Spleen (tissue), 11 donors: ENCODE results near the gene SPIRE1. TPM values are rescaled to one million over a fixed set of nuclear protein-coding genes. Genes with fewer than 3 reads are reported as not detected.

ENCODE experiments used
- DNase-seq: peaks from one replicate; pipeline ENCODE4 v3.0.0-alpha.2; 2020
- H3K27ac ChIP-seq, 8 donors: fragments of 200-600 bp; sonication (generic) in 7 of 8; 1 replicate in 4 of 8; 2 replicates in 4 of 8; pipeline versions ENCODE4 v1.5.0 to v1.8.0; 2016 to 2021; ENCODE audit warnings: inconsistent platforms in 4 of 8, mild to moderate bottlenecking in 4 of 8, moderate library complexity in 1 of 8
- H3K27me3 ChIP-seq, 7 donors: fragments of 200-600 bp; sonication (generic) in 6 of 7; replicated peaks in 1 of 7; 1 replicate in 4 of 7; 2 replicates in 3 of 7; pipeline versions ENCODE4 v1.5.0 to v1.8.0; 2016 to 2021; ENCODE audit warnings: inconsistent platforms in 3 of 7, mild to moderate bottlenecking in 1 of 7
- H3K36me3 ChIP-seq, 6 donors: fragments of 200-600 bp; sonication (generic) in 5 of 6; 1 replicate in 4 of 6; 2 replicates in 2 of 6; pipeline versions ENCODE4 v1.5.0 to v1.8.0; 2016 to 2021; ENCODE audit warnings: inconsistent platforms in 2 of 6
- H3K4me1 ChIP-seq, 6 donors: fragments of 200-600 bp; sonication (generic) in 5 of 6; 1 replicate in 3 of 6; 2 replicates in 3 of 6; pipeline versions ENCODE4 v1.5.0 to v1.8.0; 2016 to 2021; ENCODE audit warnings: inconsistent platforms in 3 of 6
- H3K4me3 ChIP-seq, 8 donors: fragments of 200-600 bp; sonication (generic) in 7 of 8; 1 replicate in 4 of 8; 2 replicates in 4 of 8; pipeline versions ENCODE4 v1.5.0 to v1.8.0; 2016 to 2021; ENCODE audit warnings: inconsistent platforms in 4 of 8, mild to moderate bottlenecking in 4 of 8, moderate library complexity in 2 of 8
- H3K9me3 ChIP-seq, 8 donors: fragments of 200-600 bp; sonication (generic) in 7 of 8; 1 replicate in 4 of 8; 2 replicates in 4 of 8; pipeline versions ENCODE4 v1.5.0 to v1.8.0; 2016 to 2021; ENCODE audit warnings: inconsistent platforms in 4 of 8
- POLR2A ChIP-seq, 3 donors: fragments of 450-650 bp; IDR thresholded peaks; one replicate each; pipeline ENCODE4 v1.5.1; 2017; ENCODE audit warnings: antibody characterized with exemption in 3 of 3, mild to moderate bottlenecking in 1 of 3
- POLR2AphosphoS5 ChIP-seq, 3 donors: sonication (generic); formaldehyde crosslinking; IDR thresholded peaks; one replicate each; pipeline ENCODE4 v1.5.1; 2017; ENCODE audit warnings: antibody characterized with exemption in 3 of 3
- WGBS, 5 donors: extraction: QIAGEN DNeasy Blood & Tissue Kit in 3 of 5; methylation state at CpG; one replicate each; pipeline versions ENCODE4 v1.1.5 to v1.1.7; 2013 to 2018; 5-methylcytosine and 5-hydroxymethylcytosine counted together
- intact Hi-C: fragments of 100-400 bp; cut with DNase I; formaldehyde crosslinking; loops from one replicate; pipeline ENCODE4 v1.15.0; 2023; ENCODE audit warnings: low total_unique reads
- polyA plus RNA-seq, 3 donors: library from polyadenylated mRNA; stranded (reverse); fragments of 200-250 nt; gene quantifications; one replicate each; pipeline ENCODE4 v1.2.1, GENCODE V29; 2013
- total RNA-seq, 7 donors: library from RNA; depleted of rRNA in 3 of 7; stranded (reverse); fragments of >200 nt in 3 of 7; fragmentation: NEBNext Ultra II Directional in 4 of 7; extraction: Animal tissue kit (Norgen Biotek cat#: 25700) in 4 of 7; gene quantifications; one replicate each; pipeline versions ENCODE4 v1.1.0 to v1.2.1, GENCODE V29; 2016 to 2021
- TF ChIP-seq, protein P1 (sequence below), 11 experiments: fragments of 200-600 bp in 7 of 11; fragments of 450-650 bp in 4 of 11; sonication (generic) in 4 of 11; IDR thresholded peaks in 8 of 11; conservative IDR thresholded peaks in 3 of 11; 1 replicate in 7 of 11; 2 replicates in 4 of 11; pipeline versions ENCODE4 v1.4.0 to v1.8.0; 2016 to 2021; ENCODE audit warnings: antibody characterized with exemption in 11 of 11, inconsistent platforms in 4 of 11, mild to moderate bottlenecking in 1 of 11
- donor health status: healthy with polysubstance abuse.
- donor health status: DM: no; HTN: no; CAD: no; lungs with moderate emphysema.
- donor health status: DM: no; HTN: no; CAD: no.
- donor health status: Bipolar disorder and iron deficiency.
- donor health status: healthy.
- donor health status: DM: no; HTN: no; CAD: no.
- donor health status: DM: yes; HTN: yes; CAD: no.

SPIRE1 gene
- total and polyA plus RNA-seq, 10 donors: 1.4 to 19.4 (median 11.1) TPM

GRCh38 chr18:12604445-12605007, 53.4 kb downstream of the SPIRE1 start:
- Histone ChIP-seq H3K4me3 (no peak overlapping the region), H3K27ac (no peak overlapping the region), H3K4me1 (peaks cover 0 to 17% (median 0%) of the 10 kb centered on the region in 6 donors), H3K36me3 (no peaks in the 10 kb centered on the region), H3K9me3 (no peaks in the 10 kb centered on the region), H3K27me3 (no peaks in the 10 kb centered on the region)
- WGBS, 5 donors: 55 to 67% (median 65%) methylated on average over 3 of the region's 3 CpGs
- TF ChIP-seq POLR2A (IDR thresholded peaks at IDR 0.05): no peak
- TF ChIP-seq, protein P1, sequence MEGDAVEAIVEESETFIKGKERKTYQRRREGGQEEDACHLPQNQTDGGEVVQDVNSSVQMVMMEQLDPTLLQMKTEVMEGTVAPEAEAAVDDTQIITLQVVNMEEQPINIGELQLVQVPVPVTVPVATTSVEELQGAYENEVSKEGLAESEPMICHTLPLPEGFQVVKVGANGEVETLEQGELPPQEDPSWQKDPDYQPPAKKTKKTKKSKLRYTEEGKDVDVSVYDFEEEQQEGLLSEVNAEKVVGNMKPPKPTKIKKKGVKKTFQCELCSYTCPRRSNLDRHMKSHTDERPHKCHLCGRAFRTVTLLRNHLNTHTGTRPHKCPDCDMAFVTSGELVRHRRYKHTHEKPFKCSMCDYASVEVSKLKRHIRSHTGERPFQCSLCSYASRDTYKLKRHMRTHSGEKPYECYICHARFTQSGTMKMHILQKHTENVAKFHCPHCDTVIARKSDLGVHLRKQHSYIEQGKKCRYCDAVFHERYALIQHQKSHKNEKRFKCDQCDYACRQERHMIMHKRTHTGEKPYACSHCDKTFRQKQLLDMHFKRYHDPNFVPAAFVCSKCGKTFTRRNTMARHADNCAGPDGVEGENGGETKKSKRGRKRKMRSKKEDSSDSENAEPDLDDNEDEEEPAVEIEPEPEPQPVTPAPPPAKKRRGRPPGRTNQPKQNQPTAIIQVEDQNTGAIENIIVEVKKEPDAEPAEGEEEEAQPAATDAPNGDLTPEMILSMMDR (IDR thresholded peaks at IDR 0.05 in 8 of 11, conservative IDR thresholded peaks at IDR 0.05 in 3 of 11): no peak
- intact Hi-C loops: no loop called here
- DNase-seq: no peak

DNA sequence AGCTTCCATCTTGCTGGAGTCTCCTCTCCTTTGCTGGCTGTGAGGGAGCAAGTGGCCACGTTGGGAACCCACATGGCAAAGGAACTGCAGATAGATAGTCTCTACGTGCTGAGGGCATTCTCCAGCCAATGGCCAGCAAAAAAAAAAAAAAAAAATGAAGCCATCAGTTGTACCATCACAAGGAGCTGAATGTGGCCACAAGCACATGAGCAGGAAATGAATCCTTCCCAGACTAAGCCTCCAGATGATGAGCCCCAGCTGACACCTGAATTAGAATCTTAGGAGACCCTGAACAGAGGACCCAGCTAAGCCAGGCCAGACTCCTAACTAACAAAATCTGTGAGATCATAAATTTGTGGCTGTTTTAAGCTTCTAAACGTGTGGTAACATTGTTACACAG, 57.9 kb downstream of the SPIRE1 start:
- Histone ChIP-seq H3K9me3 (no peaks in the 10 kb centered on the region), H3K4me3 (no peak overlapping the region), H3K4me1 (peaks cover 0 to 46% (median 10%) of the 10 kb centered on the region in 6 donors), H3K27me3 (no peaks in the 10 kb centered on the region), H3K36me3 (no peaks in the 10 kb centered on the region), H3K27ac (no peak overlapping the region)
- TF ChIP-seq, protein P1 (IDR thresholded peaks at IDR 0.05 in 8 of 11, conservative IDR thresholded peaks at IDR 0.05 in 3 of 11): no peak
- no peak for TF ChIP-seq POLR2A (IDR thresholded peaks at IDR 0.05)
- TF ChIP-seq POLR2AphosphoS5 (IDR thresholded peaks at IDR 0.05): no peak
- 58 to 67% (median 61%) methylated on average over 3 of the region's 3 CpGs for WGBS, 5 donors
- intact Hi-C loops: no loop called here
- DNase-seq: no peak

DNA sequence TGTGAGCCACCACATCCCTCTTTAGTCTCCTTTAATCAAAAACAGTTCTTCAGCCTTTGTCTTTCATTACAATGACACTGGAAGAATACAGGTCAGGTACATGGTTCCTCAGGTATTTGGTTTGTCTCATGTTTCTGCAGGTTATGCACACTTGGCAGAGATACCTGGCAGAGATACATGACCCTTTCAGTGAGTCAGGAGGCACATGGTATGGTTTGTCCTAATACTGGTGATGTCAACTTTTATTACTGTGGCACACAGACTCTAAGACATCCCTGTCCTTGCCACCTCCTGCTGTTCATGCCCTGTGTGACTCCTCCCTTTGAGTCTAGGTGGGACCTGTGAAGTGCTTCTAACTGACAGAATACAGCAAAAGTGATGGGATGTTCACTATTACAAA, 58.4 kb downstream of the SPIRE1 start:
- Histone ChIP-seq H3K27me3 (no peaks in the 10 kb centered on the region), H3K4me1 (peaks cover 0 to 46% (median 10%) of the 10 kb centered on the region in 6 donors), H3K36me3 (no peaks in the 10 kb centered on the region), H3K9me3 (no peaks in the 10 kb centered on the region), H3K27ac (no peak overlapping the region), H3K4me3 (no peak overlapping the region)
- intact Hi-C loops: no loop called here
- DNase-seq: no peak
- TF ChIP-seq POLR2A (IDR thresholded peaks at IDR 0.05): no peak

DNA sequence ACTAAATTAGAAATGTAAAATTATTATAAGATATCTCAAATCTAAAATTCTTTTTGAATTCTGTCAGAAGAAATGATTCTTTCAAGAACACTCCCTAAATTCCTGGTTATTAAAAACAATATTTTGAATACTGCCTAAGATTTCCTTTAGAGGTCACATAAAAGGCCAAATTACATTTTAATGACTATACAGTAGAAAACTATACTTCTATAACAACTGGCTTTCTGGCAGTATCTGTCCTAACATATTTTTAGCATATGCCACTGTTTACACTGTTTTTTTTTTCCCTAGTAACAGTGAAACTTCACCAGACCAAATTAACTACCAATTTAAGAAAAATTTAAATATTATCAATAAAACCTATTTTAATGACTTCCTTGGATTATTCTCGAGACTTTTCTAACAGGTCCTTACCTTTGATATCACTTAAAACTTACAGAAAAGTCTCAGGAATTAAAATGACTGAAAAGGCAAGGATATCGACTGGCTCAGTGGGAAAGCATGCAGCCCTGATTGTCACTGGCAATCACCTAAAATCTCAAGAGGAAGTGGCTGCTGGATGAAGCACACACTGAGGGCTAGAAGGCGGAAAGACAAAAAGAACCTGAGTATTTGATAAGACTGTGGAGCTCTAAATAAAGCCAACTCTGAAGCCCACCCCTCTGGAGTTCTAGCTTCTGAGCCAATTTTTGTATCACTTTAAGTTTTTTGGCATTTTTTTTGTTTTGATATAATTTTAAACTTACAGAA, 59.6 kb downstream of the SPIRE1 start:
- intact Hi-C loops: no loop called here
- TF ChIP-seq POLR2AphosphoS5 (IDR thresholded peaks at IDR 0.05) (no peak), POLR2A (IDR thresholded peaks at IDR 0.05) (no peak)
- TF ChIP-seq, protein P1 (IDR thresholded peaks at IDR 0.05 in 8 of 11, conservative IDR thresholded peaks at IDR 0.05 in 3 of 11): no peak
- Histone ChIP-seq H3K4me3 (no peak overlapping the region), H3K4me1 (peaks cover 0 to 46% (median 10%) of the 10 kb centered on the region in 6 donors), H3K27ac (no peak overlapping the region), H3K27me3 (no peaks in the 10 kb centered on the region), H3K9me3 (no peaks in the 10 kb centered on the region), H3K36me3 (no peaks in the 10 kb centered on the region)
- 25 to 29% (median 28%) methylated on average over 3 of the region's 3 CpGs for WGBS, 5 donors
- no peak for DNase-seq
